PC-3 (cell line): Measurements from ENCODE around the gene DRD2.

Experiments
- CTCF ChIP-seq: fragments of 300-600 bp; sonication (generic); conservative IDR thresholded peaks from 2 replicates; pipeline ENCODE4 v1.5.1; 2017; ENCODE audit warnings: antibody characterized with exemption, low read depth, mild to moderate bottlenecking, low read length
- EZH2 ChIP-seq: fragments of 300-600 bp; sonication (generic); IDR thresholded peaks from one replicate; pipeline ENCODE4 v1.6.1; 2017; ENCODE audit warnings: antibody characterized with exemption, mild to moderate bottlenecking, low read length; ENCODE audit not compliant: unreplicated experiment

- TF ChIP-seq CTCF, result no peak
- no peak for TF ChIP-seq EZH2
Observed at GRCh38 chr11:113407163-113407562, 68.0 kb downstream of the DRD2 start.
